GM12878 (cell line): ENCODE results near the gene PRG3. TPM values are rescaled to one million over a fixed set of nuclear protein-coding genes. Genes with fewer than 3 reads are reported as not detected.

Experiments
- ASH2L ChIP-seq: fragments of 300-600, 200-600 bp; sonication (generic); IDR thresholded peaks from 2 replicates; pipeline ENCODE4 v1.6.1; 2017; ENCODE audit warnings: low read depth, mild to moderate bottlenecking, borderline replicate concordance
- CEBPB ChIP-seq, 2 experiments: fragments of 150-350 bp in 1 of 2; IDR thresholded peaks; 2 replicates each; pipeline ENCODE4 v1.6.1; 2012 to 2014; ENCODE audit warnings: low read depth in 2 of 2, low read length in 2 of 2, borderline replicate concordance in 1 of 2, inconsistent platforms in 1 of 2
- E2F4 ChIP-seq: IDR thresholded peaks from 2 replicates; pipeline ENCODE4 v1.6.1; 2012; ENCODE audit warnings: low read depth, low read length, improper control_type of control experiment
- HCFC1 ChIP-seq: fragments of 150-350 bp; IDR thresholded peaks from 2 replicates; pipeline ENCODE4 v1.6.1; 2014; ENCODE audit warnings: low read length
- HDAC2 ChIP-seq: fragments of 200-600 bp; sonication (generic); IDR thresholded peaks from 2 replicates; pipeline ENCODE4 v1.6.1; 2017
- IKZF1 ChIP-seq: fragments of 450-650 bp; conservative IDR thresholded peaks from 2 replicates; pipeline ENCODE4 v1.6.1; 2017; ENCODE audit warnings: antibody characterized with exemption, mild to moderate bottlenecking
- KDM1A ChIP-seq: fragments of 200-600 bp; sonication (generic); IDR thresholded peaks from 2 replicates; pipeline ENCODE4 v1.6.1; 2016; ENCODE audit warnings: borderline replicate concordance
- KLF5 ChIP-seq: fragments of 450-650 bp; IDR thresholded peaks from 2 replicates; pipeline ENCODE4 v1.6.1; 2014; ENCODE audit warnings: mild to moderate bottlenecking; ENCODE audit not compliant: partially characterized antibody
- LARP7 ChIP-seq: fragments of 450-650 bp; IDR thresholded peaks from 2 replicates; pipeline ENCODE4 v1.6.1; 2017; ENCODE audit warnings: mild to moderate bottlenecking
- MXI1 ChIP-seq: fragments of 150-350 bp; IDR thresholded peaks from 2 replicates; pipeline ENCODE4 v1.6.1; 2011; ENCODE audit warnings: low read depth, mild to moderate bottlenecking, inconsistent platforms, low read length, improper control_type of control experiment
- NR2C1 ChIP-seq: fragments of 450-650 bp; IDR thresholded peaks from 2 replicates; pipeline ENCODE4 v1.6.1; 2017; ENCODE audit warnings: antibody characterized with exemption, mild to moderate bottlenecking, moderate library complexity
- PAX5 ChIP-seq: IDR thresholded peaks from 2 replicates; pipeline ENCODE4 v1.6.1; 2011; ENCODE audit warnings: low read depth, low read length, borderline replicate concordance
- RB1 ChIP-seq: fragments of 450-650 bp; formaldehyde crosslinking; IDR thresholded peaks from 2 replicates; pipeline ENCODE4 v1.6.1; 2017; ENCODE audit warnings: mild to moderate bottlenecking, borderline replicate concordance
- RELA ChIP-seq: fragments of 450-650 bp; IDR thresholded peaks from 2 replicates; pipeline ENCODE4 v1.8.0; 2014; ENCODE audit warnings: borderline replicate concordance; ENCODE audit not compliant: partially characterized antibody
- SKIL ChIP-seq: fragments of 450-650 bp; IDR thresholded peaks from 2 replicates; pipeline ENCODE4 v1.6.1; 2017; ENCODE audit warnings: mild to moderate bottlenecking, low read depth, inconsistent platforms; ENCODE audit not compliant: poor library complexity, severe bottlenecking
- SMAD1 ChIP-seq: fragments of 450-650 bp; IDR thresholded peaks from 2 replicates; pipeline ENCODE4 v1.6.1; 2018; ENCODE audit warnings: mild to moderate bottlenecking, low read depth; ENCODE audit not compliant: partially characterized antibody
- SP1 ChIP-seq: IDR thresholded peaks from one replicate; pipeline ENCODE4 v1.6.1; 2011; ENCODE audit warnings: low read depth, low read length
- SUZ12 ChIP-seq: fragments of 200-600 bp; sonication (generic); IDR thresholded peaks from one replicate; pipeline ENCODE4 v1.6.1; 2018; ENCODE audit warnings: antibody characterized with exemption, mild to moderate bottlenecking; ENCODE audit not compliant: unreplicated experiment
- TARDBP ChIP-seq: IDR thresholded peaks from 2 replicates; pipeline ENCODE4 v1.6.1; 2016; ENCODE audit warnings: borderline replicate concordance
- ZBTB11 ChIP-seq: fragments of 450-650 bp; formaldehyde crosslinking; IDR thresholded peaks from 2 replicates; pipeline ENCODE4 v1.5.0; 2022; ENCODE audit warnings: mild to moderate bottlenecking, missing genetic modification characterization
- ZNF592 ChIP-seq: fragments of 450-650 bp; IDR thresholded peaks from 2 replicates; pipeline ENCODE4 v1.6.1; 2017; ENCODE audit warnings: mild to moderate bottlenecking, moderate library complexity
- ZSCAN29 ChIP-seq: fragments of 450-650 bp; IDR thresholded peaks from 2 replicates; pipeline ENCODE4 v1.6.1; 2017; ENCODE audit warnings: mild to moderate bottlenecking, moderate library complexity
- polyA plus RNA-seq, 11 experiments: library from polyadenylated mRNA; depleted of rRNA in 4 of 11; unstranded in 6 of 11; stranded (reverse) in 5 of 11; fragments of >200 nt; fragmentation: Nextera tagmentation in 4 of 11; fragmentation: Illumina TruSeq in 1 of 11; extraction: Ambion mirVana in 4 of 11; extraction: Trizol in 1 of 11; gene quantifications; 1 replicate in 1 of 11; 2 replicates in 10 of 11; pipeline versions ENCODE4 v1.2.1 to v1.2.3, GENCODE V29; 2011 to 2016; ENCODE audit warnings: inconsistent platforms in 2 of 11, missing spikeins in 2 of 11, low read depth in 1 of 11
- total RNA-seq, 4 experiments: library from RNA; depleted of rRNA in 3 of 4; stranded (reverse); fragments of >200 nt in 3 of 4; fragmentation: Illumina TruSeq in 1 of 4; extraction: Trizol in 1 of 4; gene quantifications; 2 replicates each; pipeline versions ENCODE4 v1.2.1 to v1.2.3, GENCODE V29; 2013 to 2021

Gene PRG3
- total and polyA plus RNA-seq, 10 of the 15 experiments (the other 5 are each of a cell fraction or from before 2014, with no cell fraction given): not detected

- TF ChIP-seq HDAC2 (no peak), SP1 (no peak), PAX5 (peak; percentile 56; the same call in 1 of the 2 replicates), E2F4 (no peak), NR2C1 (no peak), KLF5 (no peak), ZNF592 (no peak), SKIL (no peak), KDM1A (no peak), RELA (peak; percentile 93), ZBTB11 (CRISPR knock-in tag) (no peak), HCFC1 (no peak), MXI1 (peak; percentile 62), LARP7 (no peak), SUZ12 (no peak), ASH2L (no peak), IKZF1 (peak; percentile 92), ZSCAN29 (no peak), CEBPB (IDR thresholded peaks at IDR 0.05; ENCODE audit: borderline replicate concordance in 1 of 2, low read depth in 2 of 2, low read length in 2 of 2) (no peak), SMAD1 (no peak), TARDBP (no peak; the same call in 1 of the 2 replicates), RB1 (no peak)
These were observed 25.5 kb upstream of the PRG3 start (continued) for GRCh38 chr11:57406337-57406904.
